Fibroblast of skin of abdomen (primary cell): Measurements from ENCODE around the gene AKT1S1.

ENCODE experiments used
- DNase-seq: peaks from one replicate; pipeline ENCODE4 v3.0.0-alpha.2; 2013

Gene AKT1S1

DNA sequence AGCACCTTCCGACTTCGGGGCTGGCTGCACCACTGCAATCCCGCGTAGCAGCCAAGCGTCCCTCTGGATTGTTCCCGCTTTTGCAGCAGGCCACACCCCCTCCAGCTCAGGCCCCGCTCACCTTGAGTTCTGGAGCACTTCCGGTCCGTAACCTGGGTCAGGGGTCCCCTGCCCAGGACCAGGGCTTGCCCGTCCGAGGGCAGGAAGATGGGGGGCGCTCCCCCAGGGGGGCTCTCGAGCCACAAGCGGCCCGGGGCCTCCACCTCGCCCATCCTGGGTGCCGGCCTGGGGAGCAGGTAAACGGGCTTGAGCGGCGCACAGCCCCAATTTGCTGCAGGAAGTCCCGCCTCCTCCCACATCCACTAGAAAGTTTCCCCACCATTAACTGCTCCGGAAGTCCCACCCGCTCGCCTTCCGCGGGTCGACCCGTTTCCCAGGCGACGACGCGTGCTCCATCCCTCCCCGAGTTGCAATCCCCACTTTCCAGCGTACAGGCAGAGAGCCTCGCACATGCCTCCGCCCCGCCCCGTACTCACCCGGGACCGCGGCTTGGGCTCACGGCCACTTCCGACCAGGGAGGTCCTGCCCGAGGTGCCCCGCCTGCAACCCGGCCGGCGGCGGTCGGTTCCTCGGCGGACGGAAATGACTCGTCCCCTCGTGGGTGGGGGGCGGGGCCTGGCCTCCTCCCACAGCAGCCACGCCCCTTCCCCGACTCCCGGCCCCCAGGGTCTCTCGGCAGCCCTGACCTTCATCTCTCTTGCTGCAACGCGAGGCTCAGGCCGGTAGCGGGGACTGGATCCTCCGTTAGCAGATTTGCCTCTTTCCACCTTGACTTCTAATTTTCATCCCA lies 10.0 kb downstream of the AKT1S1 start, which contains the start of gene PNKP:
TSS of gene PNKP (minus strand) at position 644 of the 850 bp plus-strand sequence. CDS start at position 272, 372 bp downstream.
- DNase-seq, result peak; percentile 85

DNA sequence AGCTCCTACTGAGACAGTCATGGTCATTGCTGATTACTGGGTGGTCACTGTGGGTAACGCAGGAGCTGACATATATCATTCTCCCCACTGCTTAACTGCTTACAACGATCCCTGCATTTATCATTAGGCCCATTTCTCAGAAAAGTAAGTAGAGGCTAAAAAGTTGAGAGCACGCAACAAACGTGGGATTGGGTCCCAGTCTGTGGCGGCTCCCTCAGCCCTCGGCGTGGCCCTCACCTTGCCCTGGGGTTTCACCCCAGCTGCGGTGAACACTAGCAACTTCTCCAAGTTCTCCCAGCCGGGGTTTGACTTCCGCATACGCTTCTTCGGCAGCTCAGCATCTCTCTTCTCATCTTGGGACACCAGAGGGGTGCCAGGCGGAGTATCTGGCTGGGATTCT lies 12.3 kb downstream of the AKT1S1 start:
- no peak for DNase-seq

DNA sequence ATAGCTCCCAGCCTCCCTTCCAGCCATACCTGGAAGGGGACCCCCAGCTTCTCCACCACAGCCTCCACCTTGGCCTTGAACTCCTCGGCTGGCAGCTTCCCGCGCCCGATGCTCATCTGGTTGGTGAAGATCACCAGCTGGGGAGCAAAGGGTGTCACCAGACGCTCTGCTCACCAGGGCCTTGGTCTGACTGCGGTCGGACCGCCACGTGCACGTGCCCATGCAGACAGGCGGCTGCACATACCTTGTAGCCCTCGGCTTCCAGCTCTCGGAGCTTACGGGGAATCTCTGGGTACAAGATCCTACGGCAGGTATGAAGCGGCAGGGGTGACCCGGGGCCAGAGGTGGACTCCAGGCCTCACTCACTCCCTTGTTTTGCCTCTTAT lies 13.2 kb downstream of the AKT1S1 start:
- no peak for DNase-seq

DNA sequence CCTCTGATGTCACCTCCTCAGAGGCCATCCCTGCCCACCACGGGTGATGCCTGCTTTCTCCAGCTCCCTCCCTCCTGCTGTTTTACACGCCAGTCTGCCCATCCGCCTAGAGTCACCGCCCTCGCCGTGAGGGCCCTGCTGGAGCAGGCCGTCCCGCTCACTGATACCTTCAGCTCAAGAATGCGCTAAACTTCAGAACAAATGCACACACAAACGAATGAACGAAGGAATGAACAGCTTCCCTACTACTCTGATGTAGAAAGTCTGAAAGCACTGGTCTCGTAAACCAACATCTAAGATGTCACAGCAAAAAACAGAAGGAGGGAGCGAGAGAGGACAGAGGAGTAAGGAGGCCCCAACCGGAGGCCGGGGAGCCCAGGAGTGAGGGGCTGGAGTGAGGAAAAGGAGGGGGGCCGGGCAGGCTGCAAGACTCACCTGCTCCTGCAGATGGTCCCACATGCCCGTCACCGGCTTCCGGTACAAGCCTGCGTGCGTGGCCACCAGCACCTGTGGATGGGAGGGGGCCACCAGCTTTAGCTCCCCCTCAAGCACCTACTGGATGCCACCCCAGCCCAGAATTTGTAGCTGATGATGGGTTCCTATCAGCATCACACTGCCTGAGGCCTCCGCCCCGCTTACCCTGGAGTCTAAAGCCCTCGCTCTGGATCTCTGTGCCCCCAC lies 13.8 kb downstream of the AKT1S1 start:
- DNase-seq, result no peak

DNA sequence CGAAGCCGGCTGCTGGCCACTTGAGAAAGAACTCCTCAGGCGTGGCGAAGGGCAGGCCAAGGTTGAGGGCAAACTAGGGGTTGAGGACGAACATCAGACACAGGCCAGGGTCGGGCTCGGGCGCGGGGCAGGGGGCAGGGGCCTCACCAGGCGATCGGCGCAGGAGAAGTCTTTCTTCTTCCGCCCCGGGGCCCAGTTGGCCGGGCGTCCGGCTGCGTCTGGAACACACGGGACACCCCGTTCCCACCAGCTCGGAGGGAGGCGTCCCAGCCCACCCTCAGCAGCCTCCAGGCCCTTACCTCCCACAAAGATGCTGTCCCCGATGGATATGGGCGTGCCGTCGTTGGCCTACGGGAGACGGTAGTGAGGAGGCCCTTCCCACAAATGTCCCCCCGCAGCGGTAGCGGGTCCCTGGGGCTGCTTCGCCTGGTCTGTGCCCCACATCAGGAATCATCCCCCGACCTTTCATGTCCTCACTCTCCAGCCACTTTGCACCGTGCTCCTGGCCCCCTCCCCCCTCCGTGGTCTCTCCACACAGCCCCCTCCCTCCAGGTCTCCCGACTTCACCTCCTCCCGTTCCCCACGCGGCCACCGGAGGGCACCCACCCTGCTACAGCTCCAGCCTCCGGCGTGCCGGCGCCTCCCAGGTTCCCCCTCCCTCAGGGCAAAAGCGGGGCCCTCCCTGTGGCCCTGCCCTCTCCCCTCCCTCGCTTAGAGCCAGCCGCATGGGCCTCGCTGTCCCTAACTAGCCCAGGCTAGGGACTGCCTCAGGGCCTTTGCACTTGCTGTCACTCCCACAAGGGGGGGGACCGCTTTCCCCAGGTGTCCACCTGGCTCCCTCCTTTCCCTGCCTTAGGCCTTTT lies 14.5 kb downstream of the AKT1S1 start:
- no peak for DNase-seq

DNA sequence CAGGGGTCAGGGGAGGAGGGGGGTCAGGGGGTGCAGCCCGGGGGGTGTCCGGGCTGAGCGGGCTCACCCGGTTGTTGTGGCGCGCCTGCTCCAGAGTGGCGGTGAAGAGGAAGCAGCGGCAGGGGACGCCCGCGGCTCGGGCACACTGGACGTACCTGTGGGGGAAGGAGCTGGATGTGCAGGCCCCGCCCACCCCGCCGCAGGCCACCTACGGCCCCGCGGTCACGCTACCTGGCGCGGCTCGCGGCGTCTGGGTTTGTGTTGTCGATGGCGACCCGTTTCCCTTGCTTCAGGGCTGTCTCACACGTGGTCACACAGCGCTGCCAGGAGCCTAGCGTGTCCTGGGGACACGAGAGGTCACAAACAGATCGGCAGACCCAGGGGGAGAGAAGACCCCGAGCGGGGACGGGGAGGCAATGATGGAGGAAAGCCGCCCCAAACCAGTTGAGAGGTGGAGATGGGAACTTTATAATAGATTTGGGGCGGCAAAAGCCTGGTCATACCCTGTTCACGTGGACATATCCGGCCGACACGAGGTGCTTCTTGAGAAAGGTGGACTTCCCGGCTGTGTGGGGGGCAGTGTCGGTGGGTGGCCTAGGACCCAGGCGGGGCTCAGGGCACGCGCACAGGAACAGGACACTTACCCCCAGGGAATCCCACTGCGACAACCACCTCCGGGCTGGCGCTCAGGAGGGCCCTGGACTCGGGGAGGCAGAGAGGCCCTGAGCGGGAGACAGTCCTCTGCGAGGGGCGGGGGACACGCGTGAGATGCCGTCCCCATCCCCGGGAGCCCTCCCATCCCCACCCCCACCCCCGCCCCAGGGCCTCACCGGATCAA lies 15.4 kb downstream of the AKT1S1 start:
- DNase-seq, result no peak

DNA sequence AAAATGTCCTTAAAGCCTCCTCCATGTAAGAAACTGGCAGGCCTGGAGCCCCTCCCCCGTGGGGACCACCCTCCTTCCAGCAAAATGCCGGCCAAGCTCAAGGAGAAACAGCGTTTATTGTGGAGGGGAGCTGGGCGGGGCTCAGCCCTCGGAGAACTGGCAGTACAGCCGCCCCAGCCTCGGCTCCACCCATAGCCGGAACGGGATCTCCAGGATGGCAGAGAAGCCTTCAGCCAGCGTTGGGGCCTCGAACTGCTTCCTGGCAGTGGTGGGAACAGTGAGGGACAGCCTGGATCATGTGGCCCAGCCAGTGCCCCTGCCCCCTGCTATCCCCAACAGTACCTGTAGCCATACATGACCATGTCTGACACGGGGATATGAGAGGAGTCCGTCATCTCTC lies 16.0 kb downstream of the AKT1S1 start:
- DNase-seq, result no peak

DNA sequence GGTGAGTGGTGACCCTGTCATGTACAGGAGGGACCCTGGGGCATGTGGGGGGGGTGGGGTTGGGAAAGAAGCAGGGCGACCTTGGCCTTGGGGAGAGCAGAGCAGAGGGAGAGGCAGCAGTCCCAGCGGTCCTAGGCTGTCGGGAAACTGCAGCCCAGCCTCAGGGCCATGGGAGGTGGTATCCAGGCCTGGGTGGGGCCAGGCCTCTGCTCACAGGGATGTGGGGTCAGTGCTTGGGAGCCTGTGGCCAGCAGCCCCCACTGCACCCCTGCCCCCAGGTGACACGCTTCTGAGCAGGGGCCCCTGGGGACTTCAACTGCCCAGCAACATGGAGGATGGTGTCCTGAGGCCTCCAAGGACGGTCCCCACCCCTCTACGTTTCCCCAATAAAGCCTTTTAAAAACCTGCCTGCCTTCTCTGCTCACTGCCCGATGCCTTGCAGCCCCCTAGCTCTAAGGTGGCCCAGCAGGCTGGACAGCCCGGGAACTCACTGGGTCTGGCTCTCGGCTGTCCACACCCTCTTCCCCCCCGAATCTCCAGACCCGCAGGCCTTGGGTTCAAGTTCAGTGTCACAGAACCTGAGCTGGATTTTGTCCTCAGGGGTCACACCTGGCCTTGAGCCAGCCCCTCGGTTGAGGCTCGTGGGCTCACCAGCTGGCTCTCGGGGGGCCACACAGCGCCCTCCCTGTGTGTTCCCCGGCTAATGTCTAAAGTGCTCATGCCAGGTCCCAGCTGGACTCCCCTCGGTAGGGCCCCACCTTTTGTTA lies 16.6 kb downstream of the AKT1S1 start:
- DNase-seq, result no peak

DNA sequence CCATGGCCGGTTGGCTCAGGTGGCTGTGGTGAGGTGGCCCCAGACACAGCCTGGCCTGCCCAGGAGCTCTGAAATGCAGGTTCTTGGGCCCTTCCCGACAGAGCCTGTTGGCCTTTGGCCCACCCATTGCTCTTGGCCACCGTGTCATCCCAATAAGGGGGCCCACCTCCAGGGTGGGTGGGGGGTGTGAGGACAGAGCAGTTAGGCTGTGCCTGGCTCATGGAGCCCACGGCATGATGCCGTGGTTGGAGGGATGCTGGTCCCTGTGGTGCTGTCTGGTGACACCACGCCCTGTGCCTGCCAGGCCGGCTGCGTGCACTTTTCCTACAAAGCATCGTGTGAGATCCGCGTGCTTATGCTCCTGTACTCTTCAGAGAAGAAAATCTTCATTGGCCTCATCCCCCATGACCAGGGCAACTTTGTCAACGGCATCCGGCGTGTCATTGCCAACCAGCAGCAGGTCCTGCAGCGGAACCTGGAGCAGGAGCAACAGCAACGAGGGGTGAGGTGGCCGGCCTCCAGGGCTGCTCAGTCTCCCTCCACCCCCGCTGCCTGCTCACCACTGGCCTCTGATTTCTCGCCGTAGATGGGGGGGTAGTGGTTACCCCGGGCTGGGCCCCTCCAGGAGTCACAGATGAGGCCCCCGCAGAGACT lies 17.3 kb downstream of the AKT1S1 start:
- DNase-seq, result no peak

DNA sequence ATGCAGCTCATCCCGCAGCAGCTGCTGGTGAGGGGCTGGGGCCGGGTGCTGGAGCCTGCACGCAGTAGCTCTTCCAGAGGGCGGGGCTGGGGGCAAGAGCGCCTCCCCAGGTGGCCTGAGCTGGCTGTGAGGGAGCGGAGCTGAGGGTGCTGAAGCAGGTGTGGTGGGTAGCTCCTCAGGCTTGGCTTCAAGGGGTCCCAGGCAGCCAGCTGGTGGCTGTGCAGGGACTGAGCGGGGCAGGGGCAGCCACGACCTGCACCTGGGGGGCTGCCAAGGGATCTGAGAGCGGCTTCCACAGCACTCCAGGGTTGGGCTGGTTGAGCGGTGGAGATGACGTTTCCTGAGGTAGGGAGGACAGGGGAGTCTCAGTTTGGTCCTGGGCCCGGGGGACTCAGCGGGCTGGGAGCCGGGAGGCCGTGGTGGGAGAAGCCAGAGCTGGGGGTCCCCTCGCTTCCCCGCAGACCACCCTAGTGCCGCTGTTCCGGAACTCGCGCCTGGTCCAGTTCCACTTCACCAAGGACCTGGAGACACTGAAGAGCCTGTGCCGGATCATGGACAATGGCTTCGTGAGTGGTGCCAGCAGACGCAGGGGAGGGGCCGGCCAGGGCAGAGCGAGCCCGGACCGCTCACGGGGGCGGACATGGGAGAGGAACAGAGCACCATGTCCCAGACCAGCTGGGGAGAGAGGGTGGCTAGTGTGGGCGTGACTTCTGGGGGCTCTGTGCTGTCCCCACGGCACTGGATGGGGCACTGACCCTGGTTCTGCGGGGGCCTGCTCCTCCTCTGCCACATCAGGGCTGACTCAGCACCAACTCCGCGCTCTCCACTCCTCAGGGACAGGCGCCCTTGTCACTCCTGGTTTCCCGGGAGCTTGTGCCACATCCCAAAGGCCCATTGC lies 18.8 kb downstream of the AKT1S1 start:
- no peak for DNase-seq

DNA sequence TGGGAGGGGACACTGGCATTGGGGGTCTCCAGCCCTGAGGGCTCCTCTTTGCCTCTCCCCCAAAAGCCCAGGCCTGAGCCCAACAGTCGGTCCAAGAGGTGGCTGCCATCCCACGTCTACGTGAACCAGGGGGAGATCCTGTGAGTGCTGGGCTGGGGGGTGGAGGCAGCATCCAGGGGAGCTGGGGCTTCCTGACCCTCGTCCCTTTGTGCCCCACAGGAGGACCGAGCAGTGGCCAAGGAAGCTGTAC lies 19.4 kb downstream of the AKT1S1 start:
- no peak for DNase-seq

DNA sequence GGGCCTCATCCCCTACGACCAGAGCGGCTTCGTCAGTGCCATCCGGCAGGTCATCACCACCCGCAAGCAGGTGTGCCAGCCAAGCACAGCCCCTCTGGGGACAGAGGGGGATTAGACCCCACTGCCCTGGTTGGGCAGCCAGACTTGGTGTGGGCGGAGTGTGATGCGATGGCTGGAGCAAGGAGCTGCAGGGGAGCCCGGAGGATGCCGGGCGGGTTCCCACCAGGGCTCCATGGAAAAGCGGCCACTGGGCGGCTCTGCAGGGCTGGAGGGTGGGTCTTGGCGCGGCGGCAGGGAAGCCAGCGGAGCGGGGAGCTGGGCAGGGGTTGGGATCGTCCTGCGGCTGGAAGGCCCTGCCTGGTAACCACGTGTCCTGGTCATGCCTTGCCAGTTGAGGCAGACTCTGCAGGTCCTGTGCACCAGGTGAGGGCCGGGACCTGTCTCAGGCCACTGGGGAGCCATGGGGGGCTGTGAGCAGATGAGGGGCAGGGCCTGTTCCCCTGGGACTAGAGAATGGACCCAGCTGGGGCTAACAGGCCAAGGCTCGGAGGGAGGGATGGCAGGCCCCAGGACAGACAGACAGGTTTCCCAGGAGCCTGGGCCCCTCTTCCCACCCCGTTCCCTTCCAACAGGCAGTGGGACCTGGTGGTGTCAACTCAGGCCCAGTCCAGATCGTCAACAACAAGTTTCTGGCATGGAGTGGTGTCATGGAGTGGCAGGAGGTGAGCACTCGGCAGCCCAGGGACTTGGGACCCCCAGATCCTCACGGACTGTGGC lies 19.9 kb downstream of the AKT1S1 start:
- DNase-seq, result no peak

DNA sequence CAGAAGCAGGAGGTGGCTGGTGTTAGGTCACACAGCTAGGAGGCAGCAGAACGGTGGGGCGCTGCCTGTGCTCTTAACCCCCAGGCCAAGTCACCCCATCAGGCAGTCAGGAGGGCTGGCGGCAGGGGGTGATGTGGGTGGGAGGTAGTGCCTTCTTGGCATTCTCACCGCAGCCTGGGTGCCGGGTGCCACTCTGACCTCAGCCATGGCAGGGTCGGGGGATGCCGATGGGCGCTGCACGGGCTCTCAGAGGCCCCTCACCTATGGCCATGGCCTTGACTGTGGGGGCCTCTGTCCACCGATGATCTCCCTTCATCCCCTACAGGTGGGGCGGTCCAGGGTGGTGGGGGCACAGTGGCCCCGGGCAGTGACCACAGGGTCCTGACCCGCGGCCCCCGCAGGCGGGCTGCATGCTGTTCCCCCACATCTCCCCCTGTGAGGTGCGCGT lies 20.6 kb downstream of the AKT1S1 start:
- DNase-seq, result no peak

DNA sequence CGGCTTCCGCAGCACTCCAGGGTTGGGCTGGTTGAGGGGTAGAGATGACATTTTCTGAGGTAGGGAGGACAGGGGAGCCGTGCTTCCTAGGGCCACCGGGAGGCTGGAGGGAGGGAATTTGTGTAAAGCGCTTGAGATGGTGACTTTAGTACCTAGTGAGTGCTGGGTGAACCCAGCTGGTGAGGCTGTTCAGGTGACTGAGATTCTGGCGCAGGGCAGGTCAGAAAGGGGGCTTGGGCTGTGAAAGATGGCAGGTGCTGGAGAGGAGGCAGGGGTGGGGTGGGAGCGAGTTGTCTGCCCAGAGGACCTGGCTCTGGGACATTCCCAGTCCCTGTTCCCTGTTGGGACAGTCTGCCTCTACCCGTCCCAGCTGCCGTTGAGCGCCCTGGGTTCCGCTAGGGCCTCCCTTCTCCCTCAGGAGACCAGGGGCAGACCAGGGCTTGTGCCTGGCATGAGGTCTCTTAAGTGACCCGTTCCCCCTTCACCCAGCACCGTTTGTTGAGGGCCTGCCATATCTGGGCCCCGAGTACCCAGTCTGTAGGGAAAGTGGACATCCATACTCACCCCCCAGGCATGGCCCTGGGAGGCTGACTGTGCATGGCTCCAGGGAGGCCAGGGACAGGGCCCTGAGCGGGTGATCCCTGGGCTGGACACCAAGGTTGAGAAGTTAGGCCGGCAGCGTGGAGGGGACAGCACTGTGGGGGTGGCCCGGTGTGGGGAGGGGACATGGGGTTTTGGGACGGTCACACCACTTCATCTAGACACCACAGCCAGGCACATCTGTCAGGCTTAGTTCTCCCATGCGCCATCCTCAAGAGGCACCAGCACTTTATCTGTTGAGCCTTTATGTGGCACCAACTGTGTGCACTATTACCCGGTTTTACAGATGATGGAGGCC lies 21.2 kb downstream of the AKT1S1 start:
- DNase-seq, result no peak

DNA sequence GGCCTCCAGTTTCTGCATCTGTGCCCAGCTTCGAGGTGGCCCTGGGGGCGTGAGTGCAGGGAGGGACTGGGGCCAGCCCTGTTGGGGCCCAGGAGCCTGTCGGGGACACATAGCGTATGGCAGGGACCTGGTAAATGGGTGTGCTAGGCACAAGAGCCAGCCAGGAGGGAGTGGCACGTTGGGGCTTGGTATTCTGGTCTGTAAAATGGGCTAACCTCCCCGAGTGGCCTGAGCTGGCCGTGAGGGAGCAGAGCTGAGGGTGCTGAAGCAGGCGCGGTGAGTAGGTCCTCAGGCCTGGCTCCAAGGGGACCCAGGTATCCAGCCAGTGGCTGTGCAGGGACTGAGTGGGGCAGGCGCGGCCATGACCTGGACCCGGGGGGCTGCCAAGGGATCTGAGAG lies 21.9 kb downstream of the AKT1S1 start:
- no peak for DNase-seq

DNA sequence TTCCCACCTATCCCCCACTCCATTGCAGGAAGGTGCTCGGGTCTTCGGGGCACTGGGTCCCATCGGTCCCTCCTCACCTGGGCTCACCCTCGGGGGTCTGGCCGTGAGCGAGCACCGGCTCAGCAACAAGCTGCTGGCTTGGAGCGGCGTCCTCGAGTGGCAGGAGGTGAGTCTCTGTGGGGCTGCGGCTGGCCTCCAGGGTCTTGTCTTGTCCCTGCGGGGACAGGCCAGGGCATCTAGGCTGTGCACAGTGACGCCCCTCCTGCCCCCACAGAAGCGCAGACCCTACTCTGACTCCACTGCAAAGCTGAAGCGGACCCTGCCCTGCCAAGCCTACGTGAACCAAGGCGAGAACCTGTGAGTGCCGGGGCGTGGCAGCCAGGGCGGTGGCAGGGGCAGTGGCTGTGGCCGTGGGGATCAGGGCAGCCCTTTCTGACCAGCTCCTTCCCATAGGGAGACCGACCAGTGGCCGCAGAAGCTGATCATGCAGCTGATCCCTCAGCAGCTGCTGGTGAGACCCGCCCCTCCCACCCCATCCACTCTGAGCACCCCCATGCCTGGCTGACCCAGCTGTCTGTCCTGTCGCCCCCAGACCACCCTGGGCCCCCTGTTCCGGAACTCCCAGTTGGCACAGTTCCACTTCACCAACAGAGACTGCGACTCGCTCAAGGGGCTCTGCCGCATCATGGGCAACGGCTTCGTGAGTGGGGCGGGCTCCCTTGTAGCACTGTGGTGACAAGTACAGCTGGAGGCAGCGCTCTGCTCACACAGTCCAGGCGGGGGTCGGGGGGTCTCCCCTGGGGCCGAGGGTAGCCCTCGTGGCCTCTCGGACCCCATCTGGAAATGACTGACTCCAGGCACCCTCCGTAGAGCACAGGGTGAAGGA lies 22.5 kb downstream of the AKT1S1 start:
- no peak for DNase-seq

DNA sequence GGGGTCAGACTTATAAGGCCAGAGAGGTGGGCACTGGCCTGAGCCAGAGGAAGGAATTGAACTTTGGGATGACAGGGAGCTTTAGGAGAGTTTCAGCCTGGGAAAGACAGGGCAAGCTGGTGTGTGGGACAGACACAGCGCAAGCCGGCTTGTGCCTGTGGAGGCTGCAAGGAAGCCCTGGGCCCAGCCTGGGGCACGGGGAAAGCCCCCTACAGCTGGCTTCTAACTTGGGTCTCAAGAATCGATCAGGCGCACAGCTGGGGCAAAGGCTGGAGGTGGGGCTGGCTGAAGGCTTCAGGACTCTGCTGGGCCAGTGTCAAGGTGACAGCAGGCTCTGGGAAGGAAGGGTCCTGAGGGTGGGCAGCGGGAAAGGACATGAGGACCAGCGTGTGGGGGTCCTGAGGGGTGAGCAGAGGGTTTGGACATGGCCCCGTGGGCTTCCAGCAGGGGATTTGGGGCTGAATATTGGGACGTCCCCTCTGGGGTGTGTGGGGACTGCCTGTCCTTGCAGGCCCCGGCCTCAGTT lies 23.2 kb downstream of the AKT1S1 start:
- DNase-seq, result no peak
